ENCODE data around the gene CDH23. TPM values are rescaled to one million over a fixed set of nuclear protein-coding genes. Genes with fewer than 3 reads are reported as not detected.

The CDH23 gene
- total RNA-seq, 2 experiments from 2014 or later, result 4.6 to 5.2 TPM

GRCh38 chr10:71756311-71757191, 359.8 kb downstream of the CDH23 start:
- CTCF ChIA-PET, result interaction anchor here (0.9 to 5.0 kb wide), 7 partner anchors 9 to 60 kb away, joined by 3 to 35 read pairs (median 6); partner anchors contain the start of gene VSIR
- DNase-seq, result peak in 4 of 14 experiments; percentile 41 to 75 (median 72)
- peak overlapping the region; percentile 93 for H3K27ac Mint-ChIP-seq
- POLR2A ChIA-PET, result interaction anchor here (1.1 to 6.0 kb wide), 10 partner anchors 8 to 62 kb away, joined by 3 to 147 read pairs (median 24); partner anchors contain the start of gene VSIR
- Histone ChIP-seq H3K36me3 (ENCODE audit: insufficient read depth, low read length) (peaks cover 75% of the 10 kb centered on the region), H3K27ac (ENCODE audit: low read depth in 1 of 2, low read length in 2 of 2) (peak overlapping the region; percentile 86 to 87), H3K4me1 (ENCODE audit: insufficient read depth, low read length) (peaks cover 94% of the 10 kb centered on the region), H3K9me3 (ENCODE audit: control insufficient read depth in 1 of 2, insufficient read depth in 1 of 2, low read length in 2 of 2) (no peaks in the 10 kb centered on the region), H3K4me3 (ENCODE audit: low read length) (peak overlapping the region; percentile 18), H3K27me3 (ENCODE audit: control insufficient read depth in 1 of 2, insufficient read depth in 2 of 2, low read length in 2 of 2) (no peaks in the 10 kb centered on the region)
- peaks cover 88% of the 10 kb centered on the region for H3K4me1 Mint-ChIP-seq (ENCODE audit: low read depth)
- ATAC-seq (ENCODE audit: poor library complexity), result peak; percentile 82
- intact Hi-C loops (cut with DNase I, micrococcal nuclease), result loop anchor here in 1 of 2 experiments (1.0 kb wide), 3 partner anchors 8 to 17 kb away; partner anchors contain the start of gene VSIR
- H3K36me3 Mint-ChIP-seq (ENCODE audit: low read depth), result peaks cover 87% of the 10 kb centered on the region
- no peaks in the 10 kb centered on the region for H3K27me3 Mint-ChIP-seq
- H3K9me3 Mint-ChIP-seq, result no peaks in the 10 kb centered on the region
- no peak for TF ChIP-seq CTCF (IDR thresholded peaks at IDR 0.05)
- peak overlapping the region; percentile 66 for H3K4me3 Mint-ChIP-seq

- ATAC-seq (ENCODE audit: poor library complexity) (peak; percentile 16), DNase-seq (peak in 1 of 14 experiments; percentile 51)
- Histone ChIP-seq H3K9me3 (ENCODE audit: control insufficient read depth in 1 of 2, insufficient read depth in 1 of 2, low read length in 2 of 2) (no peaks in the 10 kb centered on the region), H3K4me3 (ENCODE audit: low read length) (peak overlapping the region; percentile 18), H3K4me1 (ENCODE audit: insufficient read depth, low read length) (peaks cover 94% of the 10 kb centered on the region), H3K27me3 (ENCODE audit: control insufficient read depth in 1 of 2, insufficient read depth in 2 of 2, low read length in 2 of 2) (no peaks in the 10 kb centered on the region), H3K36me3 (ENCODE audit: insufficient read depth, low read length) (peaks cover 75% of the 10 kb centered on the region), H3K27ac (ENCODE audit: low read depth in 1 of 2, low read length in 2 of 2) (peak overlapping the region; percentile 86 to 87)
- Mint-ChIP-seq H3K27me3 (no peaks in the 10 kb centered on the region), H3K4me3 (peak overlapping the region; percentile 66), H3K9me3 (no peaks in the 10 kb centered on the region), H3K4me1 (ENCODE audit: low read depth) (peaks cover 88% of the 10 kb centered on the region), H3K36me3 (ENCODE audit: low read depth) (peaks cover 87% of the 10 kb centered on the region), H3K27ac (peak overlapping the region; percentile 93)
- ChIA-PET CTCF (interaction anchor here (0.6 to 5.0 kb wide), 11 partner anchors 10 to 1802 kb away, joined by 3 to 35 read pairs (median 5); partner anchors contain the start of gene VSIR), POLR2A (interaction anchor here (2.2 to 6.0 kb wide), 8 partner anchors 9 to 49 kb away, joined by 10 to 147 read pairs (median 38); partner anchors contain the start of gene VSIR)
- TF ChIP-seq CTCF (IDR thresholded peaks at IDR 0.05), result no peak
- intact Hi-C loops (cut with DNase I, micrococcal nuclease), result loop anchor here in 1 of 2 experiments (1.0 kb wide), 2 partner anchors 9 to 16 kb away; partner anchors contain the start of gene VSIR
Measured at GRCh38 chr10:71757399-71757922, 360.7 kb downstream of the CDH23 start.

- intact Hi-C loops (cut with DNase I, micrococcal nuclease), result no loop called here
- Mint-ChIP-seq H3K4me1 (ENCODE audit: low read depth) (peaks cover 87% of the 10 kb centered on the region), H3K27me3 (no peaks in the 10 kb centered on the region), H3K27ac (peak overlapping the region; percentile 95), H3K9me3 (no peaks in the 10 kb centered on the region), H3K36me3 (ENCODE audit: low read depth) (peaks cover 93% of the 10 kb centered on the region), H3K4me3 (peak overlapping the region; percentile 62)
- Histone ChIP-seq H3K4me1 (ENCODE audit: insufficient read depth, low read length) (peaks cover 93% of the 10 kb centered on the region), H3K9me3 (ENCODE audit: control insufficient read depth in 1 of 2, insufficient read depth in 1 of 2, low read length in 2 of 2) (no peaks in the 10 kb centered on the region), H3K36me3 (ENCODE audit: insufficient read depth, low read length) (peaks cover 80% of the 10 kb centered on the region), H3K27me3 (ENCODE audit: control insufficient read depth in 1 of 2, insufficient read depth in 2 of 2, low read length in 2 of 2) (no peaks in the 10 kb centered on the region), H3K27ac (ENCODE audit: low read depth in 1 of 2, low read length in 2 of 2) (peak overlapping the region; percentile 33 to 47), H3K4me3 (ENCODE audit: low read length) (no peak overlapping the region)
- DNase-seq, result peak in 3 of 14 experiments; percentile 41 to 73 (median 48)
- ATAC-seq (ENCODE audit: poor library complexity), result peak; percentile 44
- no peak for TF ChIP-seq CTCF (IDR thresholded peaks at IDR 0.05)
- CTCF ChIA-PET, result no interaction called here
- POLR2A ChIA-PET, result interaction anchor here (0.7 to 14.6 kb wide), 2 partner anchors 12 to 17 kb away, joined by 3 to 416 read pairs; partner anchors contain the start of gene VSIR
Measured at GRCh38 chr10:71761105-71761511, 364.4 kb downstream of the CDH23 start.
